SK-N-SH (cell line): Measurements from ENCODE around the gene PSTPIP2.
"Not testable (repeated sequence)": the region's sequence is repeated elsewhere in the genome, so short reads cannot be mapped to it uniquely, and the experiment has no call there.

Source experiments
- CHD2 ChIP-seq: fragments of 150-350 bp; IDR thresholded peaks from 2 replicates; pipeline ENCODE4 v1.6.1; 2018; ENCODE audit warnings: low read length; ENCODE audit not compliant: partially characterized antibody
- CTCF ChIP-seq: fragments of 200-600 bp; sonication (generic); IDR thresholded peaks from 2 replicates; pipeline ENCODE4 v1.6.1; 2017; ENCODE audit warnings: antibody characterized with exemption, mild to moderate bottlenecking, moderate library complexity
- EP300 ChIP-seq, 2 experiments: IDR thresholded peaks; 2 replicates each; pipeline versions ENCODE4 v1.4.0 to v1.6.1; 2012; ENCODE audit warnings: borderline replicate concordance in 1 of 2, low read depth in 1 of 2, low read length in 1 of 2
- MAX ChIP-seq: IDR thresholded peaks from 2 replicates; pipeline ENCODE4 v1.4.0; 2012; ENCODE audit warnings: low read depth
- MXI1 ChIP-seq: IDR thresholded peaks from 2 replicates; pipeline ENCODE4 v1.6.1; 2012; ENCODE audit warnings: mild to moderate bottlenecking, low read depth, low read length, improper control_type of control experiment
- NFIC ChIP-seq: IDR thresholded peaks from 2 replicates; pipeline ENCODE4 v1.4.0; 2012; ENCODE audit warnings: borderline replicate concordance
- POLR2AphosphoS5 ChIP-seq: IDR thresholded peaks from 2 replicates; pipeline ENCODE4 v1.6.1; 2012; ENCODE audit warnings: low read depth, low read length
- RAD21 ChIP-seq: IDR thresholded peaks from 2 replicates; pipeline ENCODE4 v1.6.1; 2012; ENCODE audit warnings: mild to moderate bottlenecking, low read length
- RCOR1 ChIP-seq: fragments of 150-350 bp; IDR thresholded peaks from 2 replicates; pipeline ENCODE4 v1.6.1; 2017; ENCODE audit warnings: antibody characterized with exemption, low read length
- RFX5 ChIP-seq: IDR thresholded peaks from 2 replicates; pipeline ENCODE4 v1.6.1; 2012; ENCODE audit warnings: mild to moderate bottlenecking, improper control_type of control experiment, low read length
- TAF1 ChIP-seq: IDR thresholded peaks from 2 replicates; pipeline ENCODE4 v1.6.1; 2012; ENCODE audit warnings: low read depth, mild to moderate bottlenecking, low read length, moderate library complexity, borderline replicate concordance
- TF ChIP-seq, protein P1 (sequence below): IDR thresholded peaks from 2 replicates; pipeline ENCODE4 v1.6.1; 2012; ENCODE audit warnings: mild to moderate bottlenecking, low read depth, low read length, moderate library complexity
- TF ChIP-seq, protein P2 (sequence below): IDR thresholded peaks from 2 replicates; pipeline ENCODE4 v1.4.0; 2012; ENCODE audit warnings: low read depth, borderline replicate concordance

GRCh38 chr18:46088501-46088900 is 16.4 kb upstream of the PSTPIP2 start:
- TF ChIP-seq RFX5; POLR2AphosphoS5; RAD21; CHD2; NFIC; CTCF; EP300 (IDR thresholded peaks at IDR 0.05; ENCODE audit: borderline replicate concordance in 1 of 2, low read depth in 1 of 2, low read length in 1 of 2); MAX; TAF1; RCOR1; MXI1: not testable (repeated sequence)
- TF ChIP-seq, protein P1, sequence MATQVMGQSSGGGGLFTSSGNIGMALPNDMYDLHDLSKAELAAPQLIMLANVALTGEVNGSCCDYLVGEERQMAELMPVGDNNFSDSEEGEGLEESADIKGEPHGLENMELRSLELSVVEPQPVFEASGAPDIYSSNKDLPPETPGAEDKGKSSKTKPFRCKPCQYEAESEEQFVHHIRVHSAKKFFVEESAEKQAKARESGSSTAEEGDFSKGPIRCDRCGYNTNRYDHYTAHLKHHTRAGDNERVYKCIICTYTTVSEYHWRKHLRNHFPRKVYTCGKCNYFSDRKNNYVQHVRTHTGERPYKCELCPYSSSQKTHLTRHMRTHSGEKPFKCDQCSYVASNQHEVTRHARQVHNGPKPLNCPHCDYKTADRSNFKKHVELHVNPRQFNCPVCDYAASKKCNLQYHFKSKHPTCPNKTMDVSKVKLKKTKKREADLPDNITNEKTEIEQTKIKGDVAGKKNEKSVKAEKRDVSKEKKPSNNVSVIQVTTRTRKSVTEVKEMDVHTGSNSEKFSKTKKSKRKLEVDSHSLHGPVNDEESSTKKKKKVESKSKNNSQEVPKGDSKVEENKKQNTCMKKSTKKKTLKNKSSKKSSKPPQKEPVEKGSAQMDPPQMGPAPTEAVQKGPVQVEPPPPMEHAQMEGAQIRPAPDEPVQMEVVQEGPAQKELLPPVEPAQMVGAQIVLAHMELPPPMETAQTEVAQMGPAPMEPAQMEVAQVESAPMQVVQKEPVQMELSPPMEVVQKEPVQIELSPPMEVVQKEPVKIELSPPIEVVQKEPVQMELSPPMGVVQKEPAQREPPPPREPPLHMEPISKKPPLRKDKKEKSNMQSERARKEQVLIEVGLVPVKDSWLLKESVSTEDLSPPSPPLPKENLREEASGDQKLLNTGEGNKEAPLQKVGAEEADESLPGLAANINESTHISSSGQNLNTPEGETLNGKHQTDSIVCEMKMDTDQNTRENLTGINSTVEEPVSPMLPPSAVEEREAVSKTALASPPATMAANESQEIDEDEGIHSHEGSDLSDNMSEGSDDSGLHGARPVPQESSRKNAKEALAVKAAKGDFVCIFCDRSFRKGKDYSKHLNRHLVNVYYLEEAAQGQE: not testable (repeated sequence)
- TF ChIP-seq, protein P2, sequence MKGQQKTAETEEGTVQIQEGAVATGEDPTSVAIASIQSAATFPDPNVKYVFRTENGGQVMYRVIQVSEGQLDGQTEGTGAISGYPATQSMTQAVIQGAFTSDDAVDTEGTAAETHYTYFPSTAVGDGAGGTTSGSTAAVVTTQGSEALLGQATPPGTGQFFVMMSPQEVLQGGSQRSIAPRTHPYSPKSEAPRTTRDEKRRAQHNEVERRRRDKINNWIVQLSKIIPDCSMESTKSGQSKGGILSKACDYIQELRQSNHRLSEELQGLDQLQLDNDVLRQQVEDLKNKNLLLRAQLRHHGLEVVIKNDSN: not testable (repeated sequence)
